Measurements from ENCODE around the gene CASP6.

CASP6 gene

GRCh38 chr4:109702950-109703663 lies at the start of gene CASP6:
CASP6 (minus strand) TSS chr4:109703445; CDS start chr4:109703395, 50 bp downstream.
- TF ChIP-seq POLR2A (IDR thresholded peaks at IDR 0.05; ENCODE audit: low read depth, low read length): peak; percentile 56; the same call in 1 of the 2 replicates
- FAIRE-seq (no peak), DNase-seq (ENCODE audit: insufficient read length, low spot score) (peak; percentile 47)

- no peak for TF ChIP-seq POLR2A (IDR thresholded peaks at IDR 0.05; ENCODE audit: low read depth, low read length)
- DNase-seq (ENCODE audit: insufficient read length, low spot score) (no peak), FAIRE-seq (no peak)
Observed at GRCh38 chr4:109752525-109752924, 49.3 kb upstream of the CASP6 start.

- FAIRE-seq: no peak
- DNase-seq (ENCODE audit: insufficient read length, low spot score): no peak
- TF ChIP-seq POLR2A (IDR thresholded peaks at IDR 0.05; ENCODE audit: low read depth, low read length): no peak
Observed at GRCh38 chr4:109751852-109752251, 48.6 kb upstream of the CASP6 start.

- no peak for FAIRE-seq
- no peak for TF ChIP-seq POLR2A (IDR thresholded peaks at IDR 0.05; ENCODE audit: low read depth, low read length)
- no peak for DNase-seq (ENCODE audit: insufficient read length, low spot score)
Observed at GRCh38 chr4:109750652-109751244, 47.5 kb upstream of the CASP6 start.

- no peak for TF ChIP-seq POLR2A (IDR thresholded peaks at IDR 0.05; ENCODE audit: low read depth, low read length)
- DNase-seq (ENCODE audit: insufficient read length, low spot score) (no peak), FAIRE-seq (no peak)
Observed at GRCh38 chr4:109749388-109750082, 46.3 kb upstream of the CASP6 start.

GRCh38 chr4:109748114-109748513 lies 44.9 kb upstream of the CASP6 start:
- TF ChIP-seq POLR2A (IDR thresholded peaks at IDR 0.05; ENCODE audit: low read depth, low read length): no peak
- DNase-seq (ENCODE audit: insufficient read length, low spot score): no peak
- no peak for FAIRE-seq

- FAIRE-seq (no peak), DNase-seq (ENCODE audit: insufficient read length, low spot score) (no peak)
- no peak for TF ChIP-seq POLR2A (IDR thresholded peaks at IDR 0.05; ENCODE audit: low read depth, low read length)
Observed at GRCh38 chr4:109746728-109747127, 43.5 kb upstream of the CASP6 start.

- FAIRE-seq (no peak), DNase-seq (ENCODE audit: insufficient read length, low spot score) (no peak)
- TF ChIP-seq POLR2A (IDR thresholded peaks at IDR 0.05; ENCODE audit: low read depth, low read length): no peak
Observed at GRCh38 chr4:109745830-109746229, 42.6 kb upstream of the CASP6 start.

- no peak for TF ChIP-seq POLR2A (IDR thresholded peaks at IDR 0.05; ENCODE audit: low read depth, low read length)
- FAIRE-seq (no peak), DNase-seq (ENCODE audit: insufficient read length, low spot score) (no peak)
Observed at GRCh38 chr4:109739547-109739946, 36.3 kb upstream of the CASP6 start.

- TF ChIP-seq POLR2A (IDR thresholded peaks at IDR 0.05; ENCODE audit: low read depth, low read length): no peak
- no peak for DNase-seq (ENCODE audit: insufficient read length, low spot score)
- FAIRE-seq: no peak
Observed at GRCh38 chr4:109738104-109738872, 35.0 kb upstream of the CASP6 start.

- no peak for TF ChIP-seq POLR2A (IDR thresholded peaks at IDR 0.05; ENCODE audit: low read depth, low read length)
- FAIRE-seq: no peak
Observed at GRCh38 chr4:109735566-109736365, 32.5 kb upstream of the CASP6 start.

GRCh38 chr4:109733728-109734127 lies 30.5 kb upstream of the CASP6 start:
- TF ChIP-seq POLR2A (IDR thresholded peaks at IDR 0.05; ENCODE audit: low read depth, low read length): no peak
- DNase-seq (ENCODE audit: insufficient read length, low spot score) (no peak), FAIRE-seq (no peak)

More at GRCh38 chr4:109735566-109736365, 32.5 kb upstream of the CASP6 start:
- DNase-seq (ENCODE audit: insufficient read length, low spot score): no peak

All from H54 (cell line).